Measurements from ENCODE around the gene DCTN5.
"Not testable (repeated sequence)": the region's sequence is repeated elsewhere in the genome, so short reads cannot be mapped to it uniquely, and the experiment has no call there.

The DCTN5 gene

DNA sequence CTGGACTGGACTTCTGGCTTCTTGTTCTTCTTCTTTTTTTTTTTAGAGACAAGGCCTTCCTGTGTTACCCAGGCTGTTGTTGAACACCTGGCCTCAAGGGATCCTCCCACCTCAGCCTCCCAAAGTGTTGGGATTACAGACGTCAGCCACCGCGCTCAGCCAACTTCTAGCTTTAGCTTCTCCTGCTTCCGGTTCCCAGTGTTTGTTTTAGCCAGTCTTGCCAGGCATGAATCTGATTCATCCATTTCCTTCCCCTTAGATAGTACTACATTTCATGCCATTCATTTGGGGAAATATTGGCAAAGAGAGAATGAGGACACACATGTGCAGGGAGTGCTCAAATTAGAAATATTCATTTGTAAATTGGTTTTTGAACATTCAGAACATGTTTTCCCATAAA lies 33.1 kb upstream of the DCTN5 start:
- Histone ChIP-seq H3K4me3 (ENCODE audit: low read depth in 1 of 2, low read length in 2 of 2) (no peak overlapping the region), H3K4me2 (ENCODE audit: insufficient read depth, low read length) (no peak overlapping the region), H3K36me3 (ENCODE audit: insufficient read depth, low read length) (peaks cover 52% of the 10 kb centered on the region), H3K27ac (ENCODE audit: low read length) (no peak overlapping the region), H3K9me3 (ENCODE audit: insufficient read depth, low read length, severe bottlenecking) (no peaks in the 10 kb centered on the region), H2AFZ (ENCODE audit: low read depth, low read length) (no peak overlapping the region), H4K20me1 (ENCODE audit: insufficient read depth, low read length) (no peaks in the 10 kb centered on the region), H3K9ac (ENCODE audit: low read depth, low read length) (no peak overlapping the region), H3K79me2 (ENCODE audit: insufficient read depth, low read length) (no peaks in the 10 kb centered on the region), H3K27me3 (ENCODE audit: insufficient read depth, low read length, poor library complexity) (no peaks in the 10 kb centered on the region), H3K4me1 (ENCODE audit: insufficient read depth, low read length) (no peaks in the 10 kb centered on the region)
- ATAC-seq (ENCODE audit: insufficient read depth, low read depth) = no peak
- DNase-seq = no peak
- TF ChIP-seq EZH2 (IDR thresholded peaks at IDR 0.05; ENCODE audit: borderline replicate concordance, low read depth, low read length, severe bottlenecking) = no peak
- TF ChIP-seq, protein P1, sequence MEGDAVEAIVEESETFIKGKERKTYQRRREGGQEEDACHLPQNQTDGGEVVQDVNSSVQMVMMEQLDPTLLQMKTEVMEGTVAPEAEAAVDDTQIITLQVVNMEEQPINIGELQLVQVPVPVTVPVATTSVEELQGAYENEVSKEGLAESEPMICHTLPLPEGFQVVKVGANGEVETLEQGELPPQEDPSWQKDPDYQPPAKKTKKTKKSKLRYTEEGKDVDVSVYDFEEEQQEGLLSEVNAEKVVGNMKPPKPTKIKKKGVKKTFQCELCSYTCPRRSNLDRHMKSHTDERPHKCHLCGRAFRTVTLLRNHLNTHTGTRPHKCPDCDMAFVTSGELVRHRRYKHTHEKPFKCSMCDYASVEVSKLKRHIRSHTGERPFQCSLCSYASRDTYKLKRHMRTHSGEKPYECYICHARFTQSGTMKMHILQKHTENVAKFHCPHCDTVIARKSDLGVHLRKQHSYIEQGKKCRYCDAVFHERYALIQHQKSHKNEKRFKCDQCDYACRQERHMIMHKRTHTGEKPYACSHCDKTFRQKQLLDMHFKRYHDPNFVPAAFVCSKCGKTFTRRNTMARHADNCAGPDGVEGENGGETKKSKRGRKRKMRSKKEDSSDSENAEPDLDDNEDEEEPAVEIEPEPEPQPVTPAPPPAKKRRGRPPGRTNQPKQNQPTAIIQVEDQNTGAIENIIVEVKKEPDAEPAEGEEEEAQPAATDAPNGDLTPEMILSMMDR (IDR thresholded peaks at IDR 0.05; ENCODE audit: borderline replicate concordance, extremely low read depth, low read length, poor library complexity, severe bottlenecking) = no peak

DNA sequence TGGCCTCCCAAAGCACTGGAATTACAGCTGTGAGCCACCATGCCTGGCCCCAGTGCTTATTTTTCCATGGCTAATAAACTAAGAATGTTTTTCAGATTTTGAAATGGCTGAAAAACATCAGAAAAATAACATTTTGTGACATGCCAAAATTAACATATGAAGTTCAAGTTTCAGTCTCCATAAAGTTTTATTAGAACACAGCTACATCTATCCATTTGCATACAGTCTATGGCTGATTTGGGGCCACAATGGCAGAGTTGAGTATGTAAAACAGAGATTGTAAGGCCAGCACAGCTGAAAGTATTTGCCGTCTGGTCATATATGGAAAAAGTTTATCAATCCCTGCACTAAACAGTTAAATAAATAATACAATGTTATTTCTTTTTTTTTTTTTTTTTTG lies 31.3 kb upstream of the DCTN5 start:
- H3K36me3 ChIP-seq (ENCODE audit: insufficient read depth, low read length) = peaks cover 51% of the 10 kb centered on the region
- no peaks in the 10 kb centered on the region for H3K79me2 ChIP-seq (ENCODE audit: insufficient read depth, low read length)
- no peak overlapping the region for H3K27ac ChIP-seq (ENCODE audit: low read length)
- H3K9me3 ChIP-seq (ENCODE audit: insufficient read depth, low read length, severe bottlenecking) = no peaks in the 10 kb centered on the region
- no peak overlapping the region for H2AFZ ChIP-seq (ENCODE audit: low read depth, low read length)
- no peaks in the 10 kb centered on the region for H4K20me1 ChIP-seq (ENCODE audit: insufficient read depth, low read length)
- ATAC-seq (ENCODE audit: insufficient read depth, low read depth) (no peak), DNase-seq (no peak)
- H3K4me3 ChIP-seq (ENCODE audit: low read depth in 1 of 2, low read length in 2 of 2) = no peak overlapping the region
- no peaks in the 10 kb centered on the region for H3K27me3 ChIP-seq (ENCODE audit: insufficient read depth, low read length, poor library complexity)
- H3K4me2 ChIP-seq (ENCODE audit: insufficient read depth, low read length) = no peak overlapping the region
- no peaks in the 10 kb centered on the region for H3K4me1 ChIP-seq (ENCODE audit: insufficient read depth, low read length)
- TF ChIP-seq EZH2 (IDR thresholded peaks at IDR 0.05; ENCODE audit: borderline replicate concordance, low read depth, low read length, severe bottlenecking) = no peak
- TF ChIP-seq, protein P1 (IDR thresholded peaks at IDR 0.05; ENCODE audit: borderline replicate concordance, extremely low read depth, low read length, poor library complexity, severe bottlenecking) = no peak
- H3K9ac ChIP-seq (ENCODE audit: low read depth, low read length) = no peak overlapping the region

DNA sequence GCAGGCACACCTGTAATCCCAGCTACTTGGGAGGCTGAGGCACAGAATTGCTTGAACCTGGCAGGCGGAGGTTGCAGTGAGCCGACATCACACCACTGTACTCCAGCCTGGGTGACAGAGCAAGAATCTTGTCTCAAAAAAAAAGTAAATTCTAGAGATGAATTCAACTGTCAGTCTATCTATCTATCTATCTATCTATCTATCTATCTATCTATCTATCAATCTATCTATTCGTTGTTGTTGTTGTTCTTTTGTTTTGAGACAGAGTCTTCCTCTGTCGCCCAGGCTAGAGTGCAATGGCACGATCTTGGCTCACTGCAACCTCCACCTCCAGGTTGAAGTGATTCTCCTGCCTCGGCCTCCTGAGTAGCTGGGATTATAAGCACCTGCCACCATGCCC lies 30.4 kb upstream of the DCTN5 start:
- not testable (repeated sequence) for H3K9me3 ChIP-seq (ENCODE audit: insufficient read depth, low read length, severe bottlenecking); H3K4me2 ChIP-seq (ENCODE audit: insufficient read depth, low read length); H2AFZ ChIP-seq (ENCODE audit: low read depth, low read length); H3K27ac ChIP-seq (ENCODE audit: low read length); H3K27me3 ChIP-seq (ENCODE audit: insufficient read depth, low read length, poor library complexity); H3K9ac ChIP-seq (ENCODE audit: low read depth, low read length); DNase-seq; H3K79me2 ChIP-seq (ENCODE audit: insufficient read depth, low read length); ATAC-seq (ENCODE audit: insufficient read depth, low read depth); H3K4me1 ChIP-seq (ENCODE audit: insufficient read depth, low read length); H4K20me1 ChIP-seq (ENCODE audit: insufficient read depth, low read length); H3K4me3 ChIP-seq (ENCODE audit: low read depth in 1 of 2, low read length in 2 of 2)
- H3K36me3 ChIP-seq (ENCODE audit: insufficient read depth, low read length) = peaks cover 49% of the 10 kb centered on the region

DNA sequence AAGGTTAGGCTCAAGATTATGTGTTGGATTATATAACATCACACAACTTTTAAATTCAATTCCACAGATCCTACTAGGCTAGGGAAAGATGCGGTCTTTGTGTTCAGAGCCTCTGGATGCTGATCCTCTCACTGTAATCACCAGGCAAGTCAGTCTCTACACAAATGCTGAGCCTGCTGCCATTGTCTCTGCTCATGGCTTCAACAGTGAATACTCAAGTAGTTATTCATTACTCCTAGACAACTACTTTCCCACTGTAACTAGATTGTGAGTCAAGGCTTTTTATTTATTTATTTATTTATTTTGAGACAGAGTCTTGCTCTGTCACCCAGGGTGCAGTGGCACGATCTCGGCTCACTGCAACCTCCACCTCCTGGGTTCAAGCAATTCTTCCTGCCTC lies 29.3 kb upstream of the DCTN5 start:
- DNase-seq (no peak), ATAC-seq (ENCODE audit: insufficient read depth, low read depth) (no peak)
- Histone ChIP-seq H3K36me3 (ENCODE audit: insufficient read depth, low read length) (peaks cover 50% of the 10 kb centered on the region; the same call in 1 of the 2 replicates), H3K79me2 (ENCODE audit: insufficient read depth, low read length) (no peaks in the 10 kb centered on the region), H3K4me2 (ENCODE audit: insufficient read depth, low read length) (no peak overlapping the region), H3K4me1 (ENCODE audit: insufficient read depth, low read length) (no peaks in the 10 kb centered on the region), H3K9me3 (ENCODE audit: insufficient read depth, low read length, severe bottlenecking) (no peaks in the 10 kb centered on the region), H3K27ac (ENCODE audit: low read length) (no peak overlapping the region), H3K4me3 (ENCODE audit: low read depth in 1 of 2, low read length in 2 of 2) (no peak overlapping the region), H2AFZ (ENCODE audit: low read depth, low read length) (no peak overlapping the region), H4K20me1 (ENCODE audit: insufficient read depth, low read length) (no peaks in the 10 kb centered on the region), H3K27me3 (ENCODE audit: insufficient read depth, low read length, poor library complexity) (no peaks in the 10 kb centered on the region), H3K9ac (ENCODE audit: low read depth, low read length) (no peak overlapping the region)
- TF ChIP-seq, protein P1 (IDR thresholded peaks at IDR 0.05; ENCODE audit: borderline replicate concordance, extremely low read depth, low read length, poor library complexity, severe bottlenecking) = no peak
- TF ChIP-seq EZH2 (IDR thresholded peaks at IDR 0.05; ENCODE audit: borderline replicate concordance, low read depth, low read length, severe bottlenecking) = no peak

Measured in DND-41 (cell line).